BLaER1 (cell line): Measurements from ENCODE around the gene TBX19.

Experiments used
- H3K27ac ChIP-seq: shearing (Covaris generic); formaldehyde crosslinking; 2 replicates; pipeline ENCODE4 v1.8.1; 2022
- H3K27me3 ChIP-seq: shearing (Covaris generic); formaldehyde crosslinking; 2 replicates; pipeline ENCODE4 v1.8.1; 2022
- H3K36me3 ChIP-seq: shearing (Covaris generic); formaldehyde crosslinking; 2 replicates; pipeline ENCODE4 v1.8.1; 2022
- H3K4me1 ChIP-seq: shearing (Covaris generic); formaldehyde crosslinking; 2 replicates; pipeline ENCODE4 v1.8.1; 2022
- H3K4me2 ChIP-seq: shearing (Covaris generic); formaldehyde crosslinking; 2 replicates; pipeline ENCODE4 v1.8.1; 2022
- H3K4me3 ChIP-seq: shearing (Covaris generic); formaldehyde crosslinking; 2 replicates; pipeline ENCODE4 v1.8.1; 2022
- H3K9ac ChIP-seq: shearing (Covaris generic); formaldehyde crosslinking; 2 replicates; pipeline ENCODE4 v1.8.1; 2022
- H3K9me3 ChIP-seq: shearing (Covaris generic); formaldehyde crosslinking; 2 replicates; pipeline ENCODE4 v1.8.1; 2022
- H4K20me1 ChIP-seq: shearing (Covaris generic); formaldehyde crosslinking; 2 replicates; pipeline ENCODE4 v1.8.1; 2022
- Cebpa-rat ChIP-seq: shearing (Covaris generic); IDR thresholded peaks from 2 replicates; pipeline ENCODE4 v1.8.1; 2022

Gene TBX19

GRCh38 chr1:168295411-168296114 is 14.9 kb downstream of the TBX19 start:
- TF ChIP-seq Cebpa-rat, result no peak
- no peak overlapping the region for H3K4me2 ChIP-seq
- H3K27ac ChIP-seq, result no peak overlapping the region
- H3K27me3 ChIP-seq, result no peaks in the 10 kb centered on the region
- H3K4me3 ChIP-seq, result no peak overlapping the region
- H3K9me3 ChIP-seq, result no peaks in the 10 kb centered on the region
- no peak overlapping the region for H3K9ac ChIP-seq
- H3K36me3 ChIP-seq, result no peaks in the 10 kb centered on the region
- no peaks in the 10 kb centered on the region for H3K4me1 ChIP-seq
- no peaks in the 10 kb centered on the region for H4K20me1 ChIP-seq

- no peak for TF ChIP-seq Cebpa-rat
Observed at GRCh38 chr1:168297019-168297730, 16.5 kb downstream of the TBX19 start.

GRCh38 chr1:168298446-168298845 is 17.8 kb downstream of the TBX19 start:
- H3K4me2 ChIP-seq, result no peak overlapping the region
- H3K9me3 ChIP-seq, result no peaks in the 10 kb centered on the region
- H3K27me3 ChIP-seq, result no peaks in the 10 kb centered on the region
- no peak overlapping the region for H3K4me3 ChIP-seq
- TF ChIP-seq Cebpa-rat, result no peak
- H3K36me3 ChIP-seq, result no peaks in the 10 kb centered on the region
- H3K27ac ChIP-seq, result no peak overlapping the region
- no peaks in the 10 kb centered on the region for H4K20me1 ChIP-seq
- H3K9ac ChIP-seq, result no peak overlapping the region
- H3K4me1 ChIP-seq, result no peaks in the 10 kb centered on the region

More at GRCh38 chr1:168297019-168297730, 16.5 kb downstream of the TBX19 start:
- Histone ChIP-seq H3K4me2 (no peak overlapping the region), H4K20me1 (no peaks in the 10 kb centered on the region), H3K36me3 (no peaks in the 10 kb centered on the region), H3K27ac (no peak overlapping the region), H3K9ac (no peak overlapping the region), H3K4me3 (no peak overlapping the region), H3K27me3 (no peaks in the 10 kb centered on the region), H3K4me1 (no peaks in the 10 kb centered on the region), H3K9me3 (no peaks in the 10 kb centered on the region)

DNA sequence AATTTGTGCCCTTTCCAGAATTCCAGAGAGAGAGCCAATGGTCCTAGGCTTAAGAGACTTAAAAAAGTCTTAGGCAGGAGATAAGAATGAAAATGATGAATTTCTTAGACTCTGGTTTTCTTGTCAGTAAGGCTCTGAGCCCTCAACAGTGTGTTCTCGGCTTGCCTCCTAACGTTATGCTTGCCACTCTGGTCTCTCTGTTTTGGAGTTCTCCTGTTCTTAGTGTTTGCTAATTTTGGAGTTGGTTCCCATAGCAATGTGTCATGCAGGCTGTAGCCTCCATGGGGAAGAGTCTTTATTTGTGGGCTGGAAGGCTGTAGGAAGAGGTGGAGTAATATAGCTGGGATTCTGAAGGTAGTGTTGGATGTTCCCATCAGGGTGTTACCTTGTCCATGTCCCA is 19.9 kb downstream of the TBX19 start:
- Histone ChIP-seq H3K4me2 (no peak overlapping the region), H3K9me3 (no peaks in the 10 kb centered on the region), H3K27ac (no peak overlapping the region), H3K4me3 (no peak overlapping the region), H4K20me1 (no peaks in the 10 kb centered on the region), H3K27me3 (no peaks in the 10 kb centered on the region), H3K36me3 (no peaks in the 10 kb centered on the region), H3K4me1 (no peaks in the 10 kb centered on the region), H3K9ac (no peak overlapping the region)
- no peak for TF ChIP-seq Cebpa-rat

- Histone ChIP-seq H3K36me3 (peaks cover 4% of the 10 kb centered on the region; the same call in 1 of the 2 replicates), H3K9ac (no peak overlapping the region), H3K27me3 (no peaks in the 10 kb centered on the region), H3K27ac (no peak overlapping the region), H3K4me1 (no peaks in the 10 kb centered on the region), H3K4me2 (no peak overlapping the region), H4K20me1 (no peaks in the 10 kb centered on the region), H3K9me3 (no peaks in the 10 kb centered on the region), H3K4me3 (no peak overlapping the region)
- no peak for TF ChIP-seq Cebpa-rat
Observed at GRCh38 chr1:168301664-168302320, 21.1 kb downstream of the TBX19 start.

DNA sequence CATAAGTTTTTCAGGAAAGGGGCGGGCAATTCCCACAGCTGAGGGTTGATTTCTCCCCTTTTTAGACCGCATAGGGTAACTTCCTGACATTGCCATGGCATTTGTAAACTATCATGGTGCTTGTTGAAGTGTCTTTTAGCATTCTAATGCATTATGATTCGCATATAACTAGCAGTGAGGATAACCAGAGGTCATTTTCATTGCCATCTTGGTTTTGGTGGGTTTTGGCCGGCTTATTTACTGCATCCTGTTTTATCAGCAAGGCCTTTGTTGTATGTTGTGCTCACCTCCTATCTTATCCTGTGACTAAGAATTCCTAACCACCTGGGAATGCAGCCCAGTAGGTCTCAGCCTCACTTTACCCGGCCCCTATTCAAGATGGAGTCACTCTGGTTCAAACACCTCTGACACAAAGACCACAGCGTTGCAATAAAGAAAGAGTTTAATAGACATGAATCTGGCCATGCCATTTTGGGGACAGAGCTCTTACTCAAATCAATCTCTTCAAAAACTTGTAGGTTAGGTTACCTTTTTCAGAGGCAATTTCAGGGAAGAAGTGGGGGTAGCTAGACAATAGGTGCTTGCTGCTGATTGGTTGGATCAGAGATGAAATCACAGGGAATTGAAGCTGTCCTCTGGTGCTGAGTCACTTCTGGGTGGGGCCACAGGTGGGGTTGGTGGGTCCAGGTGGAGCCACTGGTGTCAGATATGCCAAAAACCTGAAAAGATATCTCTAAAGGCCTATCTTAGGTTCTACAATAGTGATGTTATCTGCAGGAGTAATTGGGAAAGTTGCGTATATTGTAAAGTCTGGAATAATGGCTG is 23.3 kb downstream of the TBX19 start:
- Histone ChIP-seq H3K9ac (no peak overlapping the region), H3K4me3 (no peak overlapping the region), H3K27me3 (no peaks in the 10 kb centered on the region), H3K36me3 (peaks cover 8% of the 10 kb centered on the region; the same call in 1 of the 2 replicates), H3K9me3 (no peaks in the 10 kb centered on the region), H3K4me2 (no peak overlapping the region), H3K4me1 (no peaks in the 10 kb centered on the region), H3K27ac (no peak overlapping the region), H4K20me1 (no peaks in the 10 kb centered on the region)
- TF ChIP-seq Cebpa-rat, result no peak

DNA sequence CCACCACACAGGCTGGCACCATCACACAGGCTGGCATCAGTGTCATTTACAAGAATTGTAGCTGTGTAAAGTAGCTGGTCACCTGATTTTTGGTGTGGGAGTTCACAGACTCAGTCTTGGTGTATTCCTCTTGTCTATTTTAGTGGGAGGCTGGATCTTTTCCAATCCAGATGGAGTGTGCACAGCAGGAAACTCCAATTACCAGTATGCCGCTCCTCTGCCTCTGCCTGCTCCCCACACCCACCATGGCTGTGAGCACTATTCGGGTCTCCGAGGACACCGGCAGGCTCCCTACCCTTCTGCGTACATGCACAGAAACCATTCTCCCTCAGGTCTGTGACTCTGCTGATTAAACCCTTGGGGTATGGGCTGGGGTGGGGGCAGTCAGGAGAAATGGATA is 24.2 kb downstream of the TBX19 start:
- H4K20me1 ChIP-seq, result no peaks in the 10 kb centered on the region
- no peak for TF ChIP-seq Cebpa-rat
- no peaks in the 10 kb centered on the region for H3K27me3 ChIP-seq
- no peak overlapping the region for H3K4me2 ChIP-seq
- no peak overlapping the region for H3K27ac ChIP-seq
- no peaks in the 10 kb centered on the region for H3K4me1 ChIP-seq
- H3K36me3 ChIP-seq, result peaks cover 8% of the 10 kb centered on the region; the same call in 1 of the 2 replicates
- no peaks in the 10 kb centered on the region for H3K9me3 ChIP-seq
- H3K4me3 ChIP-seq, result no peak overlapping the region
- H3K9ac ChIP-seq, result no peak overlapping the region

GRCh38 chr1:168312718-168313604 is 32.3 kb downstream of the TBX19 start:
- H3K36me3 ChIP-seq, result peaks cover 28% of the 10 kb centered on the region
- TF ChIP-seq Cebpa-rat, result no peak
- H3K27ac ChIP-seq, result no peak overlapping the region
- H3K9me3 ChIP-seq, result no peaks in the 10 kb centered on the region
- H3K27me3 ChIP-seq, result no peaks in the 10 kb centered on the region
- no peaks in the 10 kb centered on the region for H3K4me1 ChIP-seq
- H3K4me2 ChIP-seq, result no peak overlapping the region
- H3K9ac ChIP-seq, result no peak overlapping the region
- no peak overlapping the region for H3K4me3 ChIP-seq
- H4K20me1 ChIP-seq, result no peaks in the 10 kb centered on the region

GRCh38 chr1:168316142-168316541 is 35.5 kb downstream of the TBX19 start:
- Histone ChIP-seq H3K27me3 (no peaks in the 10 kb centered on the region), H3K4me3 (no peak overlapping the region), H3K36me3 (peaks cover 24% of the 10 kb centered on the region), H4K20me1 (no peaks in the 10 kb centered on the region), H3K27ac (no peak overlapping the region), H3K4me1 (no peaks in the 10 kb centered on the region), H3K9ac (no peak overlapping the region), H3K4me2 (no peak overlapping the region), H3K9me3 (no peaks in the 10 kb centered on the region)
- no peak for TF ChIP-seq Cebpa-rat
